Common myeloid progenitor, CD34-positive (primary cell): ENCODE measurements around the gene NEK6.
A peak's percentile ranks its signal among the peaks of the same experiment; 100 is the strongest.

Source experiments
- CTCF ChIA-PET: fragments of 350-600 bp; sonication (Branson Sonifier 250); formaldehyde crosslinking; loops from one replicate; lab custom pipeline; 2021; ENCODE audit warnings: antibody characterized with exemption; lab: Charles Lee
- POLR2A ChIA-PET: fragments of 350-600 bp; sonication (Branson Sonifier 250); formaldehyde crosslinking; loops from one replicate; lab custom pipeline; 2021; ENCODE audit warnings: antibody characterized with exemption; lab: Charles Lee
- DNase-seq, 3 donors: peaks; one replicate each; pipeline versions ENCODE4 v3.0.0 to v3.0.0-alpha.2; 2013
- H3K27ac ChIP-seq, 2 experiments: 1 replicate in 1 of 2; 2 replicates in 1 of 2; pipeline ENCODE4 v1.7.0; 2013; ENCODE audit warnings: inconsistent platforms in 2 of 2, low read length in 2 of 2, mild to moderate bottlenecking in 2 of 2, low read depth in 1 of 2, moderate library complexity in 1 of 2; ENCODE audit not compliant: severe bottlenecking in 2 of 2, insufficient read depth in 1 of 2, poor library complexity in 1 of 2
- H3K27me3 ChIP-seq, 5 experiments: replicated peaks in 2 of 5; 1 replicate in 3 of 5; 2 replicates in 2 of 5; pipeline versions ENCODE4 v1.6.1 to v1.7.0; 2013; ENCODE audit warnings: low read length in 4 of 5, mild to moderate bottlenecking in 2 of 5, moderate library complexity in 2 of 5, inconsistent platforms in 1 of 5; ENCODE audit not compliant: insufficient read depth in 5 of 5, control insufficient read depth in 4 of 5
- H3K36me3 ChIP-seq, 4 experiments: 1 replicate in 2 of 4; 2 replicates in 2 of 4; pipeline versions ENCODE4 v1.6.1 to v1.7.0; 2013; ENCODE audit warnings: low read length in 3 of 4, control low read depth in 1 of 4, mild to moderate bottlenecking in 1 of 4; ENCODE audit not compliant: control insufficient read depth in 4 of 4, insufficient read depth in 4 of 4
- H3K4me1 ChIP-seq, 4 experiments: 1 replicate in 3 of 4; 2 replicates in 1 of 4; pipeline versions ENCODE4 v1.6.1 to v1.7.1; 2013; ENCODE audit warnings: low read length in 3 of 4, mild to moderate bottlenecking in 3 of 4, control low read depth in 1 of 4, inconsistent platforms in 1 of 4, moderate library complexity in 1 of 4; ENCODE audit not compliant: control insufficient read depth in 4 of 4, insufficient read depth in 4 of 4; ENCODE audit errors: control extremely low read depth in 1 of 4
- H3K4me3 ChIP-seq, 7 experiments: 1 replicate in 4 of 7; 2 replicates in 3 of 7; pipeline versions ENCODE4 v1.5.1 to v1.7.0; 2013; ENCODE audit warnings: mild to moderate bottlenecking in 7 of 7, low read length in 6 of 7, moderate library complexity in 6 of 7, inconsistent platforms in 2 of 7, low read depth in 2 of 7, control low read depth in 1 of 7; ENCODE audit not compliant: insufficient read depth in 4 of 7, control insufficient read depth in 1 of 7; ENCODE audit errors: extremely low read depth in 1 of 7
- H3K9me3 ChIP-seq, 5 experiments: 1 replicate in 4 of 5; 2 replicates in 1 of 5; pipeline versions ENCODE4 v1.6.1 to v1.7.1; 2013; ENCODE audit warnings: low read length in 4 of 5, mild to moderate bottlenecking in 2 of 5, inconsistent platforms in 1 of 5, low read depth in 1 of 5, moderate library complexity in 1 of 5; ENCODE audit not compliant: control insufficient read depth in 4 of 5, insufficient read depth in 2 of 5; ENCODE audit errors: control extremely low read depth in 1 of 5
- whole genome bisulfite sequencing: methylation state at CpG from one replicate; pipeline ENCODE4 v1.1.5; 2013; ENCODE audit not compliant: insufficient coverage; 5-methylcytosine and 5-hydroxymethylcytosine counted together

NEK6 gene

DNA sequence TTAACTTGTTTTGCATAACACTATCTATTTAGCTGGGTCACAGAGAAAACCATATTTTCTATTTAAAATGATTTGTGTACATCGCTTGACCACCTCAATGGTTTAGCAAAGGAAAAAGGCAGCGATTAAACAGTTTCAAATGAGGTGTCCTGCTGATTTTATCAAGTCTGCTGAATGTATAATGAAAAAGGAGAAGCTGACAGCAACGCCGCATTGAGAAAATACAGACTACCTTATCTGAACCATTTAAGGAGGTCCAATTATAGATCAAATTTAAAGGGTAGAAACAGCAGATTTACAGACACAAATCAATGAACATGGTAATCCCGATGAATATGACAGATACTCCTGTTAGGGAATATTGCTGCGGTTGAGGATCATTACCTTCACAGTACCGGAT is 127.9 kb downstream of the NEK6 start:
- 83% methylated on average over 3 of the region's 7 CpGs for WGBS
- POLR2A ChIA-PET = no interaction called here
- H3K36me3 ChIP-seq = peaks cover 8 to 29% (median 13%) of the 10 kb centered on the region in 4 experiments
- no peak overlapping the region for H3K4me3 ChIP-seq
- peak in 2 of 3 donors; percentile 13 to 22 for DNase-seq
- peaks cover 7 to 33% (median 24%) of the 10 kb centered on the region in 4 experiments for H3K4me1 ChIP-seq
- no peaks in the 10 kb centered on the region for H3K27me3 ChIP-seq
- H3K9me3 ChIP-seq = no peaks in the 10 kb centered on the region
- H3K27ac ChIP-seq = no peak overlapping the region
- CTCF ChIA-PET = interaction anchor here (1.2 to 9.2 kb wide), 6 partner anchors 8 to 261 kb away, joined by 3 to 69 read pairs (median 7); no protein-coding TSS in a partner anchor

DNA sequence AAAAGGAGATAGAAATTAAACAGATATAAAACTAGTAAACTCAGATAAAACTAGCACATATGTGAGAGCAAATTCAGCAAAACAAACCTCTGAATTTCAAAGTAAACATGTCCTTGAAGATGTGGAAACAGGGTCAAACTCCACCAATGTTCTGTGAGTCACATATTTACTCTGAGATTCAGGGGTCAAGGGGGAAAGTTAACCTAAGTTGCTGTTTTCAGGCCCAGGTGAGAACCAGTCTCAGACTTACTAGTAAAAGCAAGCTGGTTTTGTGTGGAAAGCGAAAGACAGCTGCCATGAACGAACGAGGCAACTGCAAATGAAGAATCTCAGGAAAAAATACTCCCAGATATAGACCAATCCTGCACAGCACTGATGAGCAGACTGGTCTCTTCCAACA is 128.5 kb downstream of the NEK6 start:
- H3K4me3 ChIP-seq = no peak overlapping the region
- CTCF ChIA-PET = interaction anchor here (0.8 to 9.2 kb wide), 6 partner anchors 8 to 261 kb away, joined by 3 to 69 read pairs (median 12); partner anchors contain the start of gene PSMB7

GRCh38 chr9:124388275-124389048 is 130.7 kb downstream of the NEK6 start:
- Histone ChIP-seq H3K9me3 (no peaks in the 10 kb centered on the region), H3K4me3 (no peak overlapping the region), H3K27ac (no peak overlapping the region), H3K27me3 (no peaks in the 10 kb centered on the region), H3K36me3 (peaks cover 6 to 27% (median 10%) of the 10 kb centered on the region in 4 experiments), H3K4me1 (peaks cover 7 to 27% (median 15%) of the 10 kb centered on the region in 4 experiments)
- DNase-seq = peak in 2 of 3 donors; percentile 10 to 18
- CTCF ChIA-PET = interaction anchor here (0.9 to 9.2 kb wide), 12 partner anchors 9 to 264 kb away, joined by 3 to 69 read pairs (median 6); no protein-coding TSS in a partner anchor
- POLR2A ChIA-PET = no interaction called here
- 76% methylated on average over 4 of the region's 12 CpGs for WGBS

More for the DNA sequence above, 128.5 kb downstream of the NEK6 start:
- Histone ChIP-seq H3K36me3 (peaks cover 8 to 28% (median 13%) of the 10 kb centered on the region in 4 experiments), H3K27me3 (no peaks in the 10 kb centered on the region), H3K9me3 (no peaks in the 10 kb centered on the region), H3K27ac (no peak overlapping the region), H3K4me1 (peaks cover 7 to 31% (median 22%) of the 10 kb centered on the region in 4 experiments)
- DNase-seq = no peak
- WGBS = 100% methylated on average over 3 of the region's 3 CpGs
- POLR2A ChIA-PET = no interaction called here

- no peak for DNase-seq
- Histone ChIP-seq H3K27ac (no peak overlapping the region), H3K4me3 (no peak overlapping the region), H3K27me3 (no peaks in the 10 kb centered on the region), H3K36me3 (peaks cover 6 to 27% (median 7%) of the 10 kb centered on the region in 4 experiments), H3K9me3 (no peaks in the 10 kb centered on the region), H3K4me1 (peaks cover 7 to 28% (median 15%) of the 10 kb centered on the region in 4 experiments)
- CTCF ChIA-PET = interaction anchor here (1.0 to 9.2 kb wide), 10 partner anchors 9 to 265 kb away, joined by 3 to 69 read pairs (median 4); no protein-coding TSS in a partner anchor
- 93% methylated on average over 4 of the region's 7 CpGs for WGBS
- POLR2A ChIA-PET = no interaction called here
Observed at GRCh38 chr9:124389146-124389939, 131.6 kb downstream of the NEK6 start.

DNA sequence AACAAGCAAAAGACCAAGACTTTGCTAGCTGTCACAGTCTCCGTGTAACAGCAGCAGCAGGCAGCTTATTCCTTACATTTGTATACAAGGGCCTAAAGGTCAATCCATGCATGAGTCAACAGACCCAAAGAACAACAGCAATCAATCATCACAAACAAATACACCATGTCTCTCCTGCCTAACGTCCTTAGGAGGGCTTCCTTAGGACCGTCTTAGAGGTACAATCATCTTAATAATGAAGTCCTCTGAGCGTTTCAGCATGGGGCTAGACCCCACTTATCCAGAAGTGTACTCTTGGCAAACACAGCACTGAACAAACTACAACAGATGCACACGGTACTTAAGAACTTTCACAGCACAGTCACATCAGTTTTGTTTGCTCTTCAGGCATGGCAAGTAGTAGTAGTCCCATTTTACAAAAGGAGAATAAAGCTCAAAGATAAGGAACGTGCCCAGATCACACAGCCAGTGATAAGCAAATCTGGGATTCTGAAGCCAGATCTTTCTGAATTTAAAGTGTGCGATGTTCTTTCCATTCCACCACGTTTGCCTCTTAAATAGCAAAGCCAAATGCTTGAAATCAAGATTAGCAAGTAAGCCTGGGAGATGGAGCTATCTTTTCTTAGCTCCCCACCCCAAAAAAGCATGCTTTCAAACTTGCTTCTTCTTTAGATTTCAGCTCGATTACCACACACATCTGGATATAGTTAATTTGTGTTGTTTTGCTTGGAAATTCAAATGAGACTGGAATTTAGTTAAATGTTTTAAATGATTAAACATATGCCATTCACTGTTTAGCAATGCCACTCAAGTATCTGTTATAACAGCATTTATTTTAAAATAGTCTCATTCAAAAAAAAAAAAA is 133.3 kb downstream of the NEK6 start:
- no peaks in the 10 kb centered on the region for H3K9me3 ChIP-seq
- 95% methylated on average over 5 of the region's 9 CpGs for WGBS
- no peak overlapping the region for H3K4me3 ChIP-seq
- ChIA-PET POLR2A (interaction anchor here (0.6 kb wide), 1 partner anchor 17 kb away, joined by 3 read pairs; no protein-coding TSS in a partner anchor), CTCF (interaction anchor here (0.6 to 5.0 kb wide), 8 partner anchors 9 to 267 kb away, joined by 3 to 22 read pairs (median 4); no protein-coding TSS in a partner anchor)
- DNase-seq = no peak
- no peaks in the 10 kb centered on the region for H3K27me3 ChIP-seq
- peaks cover 7 to 29% (median 15%) of the 10 kb centered on the region in 4 experiments for H3K4me1 ChIP-seq
- peaks cover 3 to 33% (median 10%) of the 10 kb centered on the region in 4 experiments for H3K36me3 ChIP-seq
- H3K27ac ChIP-seq = no peak overlapping the region

DNA sequence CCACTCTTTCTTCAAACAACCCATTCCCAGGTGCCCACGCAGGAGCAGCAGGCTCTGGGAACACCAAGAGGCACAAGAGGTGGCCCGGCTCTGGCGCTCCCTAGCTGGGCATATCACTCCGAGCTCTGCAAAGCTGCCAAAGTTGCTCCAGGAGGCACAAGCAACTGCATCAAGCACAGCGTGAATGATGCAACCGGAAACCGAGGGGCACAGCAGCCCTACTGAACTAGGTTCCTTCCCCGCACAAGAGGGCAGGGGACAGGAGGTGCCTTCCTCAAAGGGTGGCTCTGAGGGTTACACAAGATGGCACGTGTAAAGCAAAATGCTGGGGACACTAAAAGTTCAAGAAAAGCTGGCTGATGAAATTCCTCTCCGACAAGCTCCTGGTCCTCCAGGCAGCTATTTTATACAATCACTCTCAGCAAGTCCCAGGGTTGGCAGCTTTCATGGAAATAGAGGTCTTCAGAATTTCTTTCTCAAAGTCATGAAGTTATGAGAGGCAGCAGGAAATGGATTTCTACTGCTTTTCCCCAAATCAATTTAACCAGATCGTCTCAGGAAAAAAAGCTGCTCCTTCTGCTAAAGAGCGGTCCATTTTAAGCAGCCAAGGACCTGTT is 134.6 kb downstream of the NEK6 start:
- H3K27ac ChIP-seq = no peak overlapping the region
- no peak for DNase-seq
- WGBS = 94% methylated on average over 10 of the region's 12 CpGs
- H3K36me3 ChIP-seq = peaks cover 6 to 34% (median 12%) of the 10 kb centered on the region in 4 experiments
- H3K4me3 ChIP-seq = no peak overlapping the region
- no peaks in the 10 kb centered on the region for H3K9me3 ChIP-seq
- POLR2A ChIA-PET = no interaction called here
- CTCF ChIA-PET = interaction anchor here (0.7 to 5.0 kb wide), 9 partner anchors 13 to 269 kb away, joined by 3 to 22 read pairs (median 3); no protein-coding TSS in a partner anchor
- H3K4me1 ChIP-seq = peaks cover 7 to 25% (median 13%) of the 10 kb centered on the region in 4 experiments
- H3K27me3 ChIP-seq = no peaks in the 10 kb centered on the region
